ENCODE measurements around the gene SUCNR1.

- TF ChIP-seq CTCF (IDR thresholded peaks at IDR 0.05; ENCODE audit: borderline replicate concordance, extremely low read depth, low read length, poor library complexity, severe bottlenecking) (no peak), EZH2 (IDR thresholded peaks at IDR 0.05; ENCODE audit: borderline replicate concordance, low read depth, low read length, severe bottlenecking) (no peak)
Measured at GRCh38 chr3:151827816-151828215, 45.6 kb upstream of the SUCNR1 start.
